NCI-H1930 (cell line): ENCODE results near the gene PACRG.

Experiments used
- DNase-seq, 2 experiments: peaks; one replicate each; lab custom pipeline; 2025; lab: John Stamatoyannopoulos, UW

The PACRG gene

DNA sequence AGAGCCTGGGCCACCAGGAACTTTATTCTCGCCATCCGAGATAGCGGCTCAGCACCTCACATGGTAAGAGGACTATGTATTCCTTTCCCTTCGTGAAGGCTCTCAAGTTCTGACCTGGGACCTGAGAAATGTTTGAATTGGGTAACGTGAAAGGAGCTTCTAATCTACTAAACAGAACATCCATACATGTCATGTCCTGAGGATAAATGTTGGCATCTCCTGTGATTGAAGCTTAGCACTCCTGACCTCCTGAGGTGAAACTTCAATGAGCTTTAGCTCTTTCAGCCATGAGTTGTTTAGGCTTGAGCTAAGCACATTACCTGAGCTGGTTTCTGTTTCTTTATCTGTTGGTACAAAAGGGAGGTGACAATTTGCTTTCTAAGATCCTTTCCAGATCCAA is 280.9 kb downstream of the PACRG start:
- DNase-seq: no peak

DNA sequence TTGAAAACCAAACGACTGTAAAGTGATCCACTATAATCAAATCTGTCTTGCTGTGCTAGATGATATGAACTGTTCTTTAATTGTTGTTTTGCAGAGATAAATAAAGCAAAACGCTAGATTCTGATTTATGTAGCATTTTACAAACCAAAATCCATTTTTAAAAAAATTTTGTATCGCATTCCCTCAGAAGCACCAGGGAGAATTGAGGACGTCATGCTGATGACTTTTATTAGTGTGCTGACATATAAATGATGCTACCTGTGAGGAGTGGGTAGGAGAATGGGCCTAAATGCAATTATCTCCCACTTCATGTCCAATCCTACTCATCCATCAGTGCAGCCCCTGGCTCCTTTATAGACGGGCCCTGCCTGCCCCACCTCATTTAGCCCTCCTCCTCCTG is 282.4 kb downstream of the PACRG start:
- no peak for DNase-seq

DNA sequence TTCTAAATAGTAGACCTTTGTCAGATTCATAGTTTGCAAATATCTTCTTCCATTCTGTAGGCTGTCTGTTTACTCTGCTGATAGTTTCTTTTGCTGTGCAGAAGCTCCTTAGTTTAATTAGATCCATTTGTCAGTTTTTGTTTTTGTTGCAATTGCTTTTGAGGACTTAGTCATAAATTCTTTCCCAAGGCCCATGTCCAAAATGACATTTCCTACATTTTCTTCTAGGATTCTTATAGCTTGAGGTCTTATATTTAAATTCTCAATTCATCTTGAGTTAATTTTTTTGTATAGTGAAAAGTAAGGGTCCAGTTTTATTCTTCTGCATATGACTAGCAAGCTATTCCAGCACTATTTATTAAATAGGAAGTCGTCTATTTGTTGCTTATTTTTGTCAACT is 287.0 kb downstream of the PACRG start:
- no peak for DNase-seq

DNA sequence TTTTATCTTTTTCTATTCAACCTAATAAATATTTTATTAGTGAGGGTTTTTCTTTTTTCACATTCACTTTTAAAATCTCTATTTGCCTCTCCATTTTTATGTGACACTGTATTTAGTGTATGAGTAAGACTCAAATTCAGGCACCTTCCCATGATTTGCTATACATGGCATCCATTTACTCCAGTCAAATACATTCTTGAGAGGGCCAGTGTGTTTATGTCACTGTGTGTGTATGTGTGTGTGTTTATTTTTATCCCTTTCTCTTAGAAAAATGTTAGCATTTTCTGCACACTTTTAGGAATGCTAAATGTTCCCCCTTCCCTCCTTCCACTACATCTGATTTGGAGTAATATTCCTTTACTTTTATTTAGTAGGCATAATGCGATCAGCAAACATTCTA is 290.0 kb downstream of the PACRG start:
- DNase-seq: no peak

DNA sequence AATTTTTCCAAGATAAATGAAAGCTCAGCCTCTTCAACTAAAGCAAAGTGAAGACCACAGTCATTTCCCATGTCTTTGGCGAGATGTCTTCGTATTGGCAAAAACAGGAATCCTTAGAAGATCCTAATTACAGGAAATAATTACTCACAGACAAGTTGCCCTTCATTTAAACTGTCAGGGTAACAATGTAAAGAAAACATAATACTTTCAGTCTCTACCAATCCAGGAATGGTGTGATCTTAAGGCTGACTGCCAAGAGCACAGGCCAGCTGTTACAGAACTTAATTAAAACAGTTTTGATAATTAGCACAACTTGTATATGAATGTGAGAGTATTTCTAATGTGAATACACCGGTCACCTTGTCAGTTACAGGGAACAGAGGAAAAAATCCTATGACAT is 292.2 kb downstream of the PACRG start:
- no peak for DNase-seq

DNA sequence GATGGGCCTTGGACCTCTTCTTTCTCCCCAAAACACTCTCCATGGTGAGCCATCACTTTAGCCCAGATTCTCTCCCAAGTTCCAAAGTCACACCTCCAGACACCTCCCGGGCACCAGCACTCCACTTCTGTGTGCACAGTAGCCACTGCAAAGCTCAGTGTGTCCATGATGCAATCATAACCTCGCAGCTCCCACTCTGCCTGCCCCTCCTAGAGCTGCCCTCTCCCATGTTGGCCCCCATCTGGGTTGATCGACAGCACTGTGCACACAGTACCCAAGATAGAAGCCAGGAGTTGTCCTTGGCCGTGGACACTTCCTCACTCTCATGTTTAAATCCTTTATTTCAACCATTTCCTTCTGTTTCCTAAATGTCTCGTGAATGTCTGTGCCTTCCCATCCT is 293.3 kb downstream of the PACRG start:
- no peak for DNase-seq

DNA sequence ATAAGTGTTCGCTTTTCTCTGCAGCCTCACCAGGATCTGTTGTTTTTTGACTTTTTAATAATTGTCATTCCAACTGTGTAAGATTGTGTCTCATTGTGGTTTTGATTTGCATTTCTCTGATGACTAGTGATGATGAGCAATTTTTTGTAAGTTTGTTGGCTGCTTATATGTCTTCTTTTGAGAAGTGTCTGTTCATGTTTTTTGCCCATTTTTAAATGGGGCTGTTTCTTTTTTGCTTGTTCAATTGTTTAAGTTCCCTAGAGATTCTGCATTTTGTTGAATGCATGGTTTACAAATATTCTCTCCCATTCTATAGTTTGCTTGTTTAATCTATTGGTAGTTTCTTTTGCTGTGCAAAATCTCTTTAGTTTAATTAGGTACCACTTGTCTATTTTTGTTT is 295.9 kb downstream of the PACRG start:
- no peak for DNase-seq

DNA sequence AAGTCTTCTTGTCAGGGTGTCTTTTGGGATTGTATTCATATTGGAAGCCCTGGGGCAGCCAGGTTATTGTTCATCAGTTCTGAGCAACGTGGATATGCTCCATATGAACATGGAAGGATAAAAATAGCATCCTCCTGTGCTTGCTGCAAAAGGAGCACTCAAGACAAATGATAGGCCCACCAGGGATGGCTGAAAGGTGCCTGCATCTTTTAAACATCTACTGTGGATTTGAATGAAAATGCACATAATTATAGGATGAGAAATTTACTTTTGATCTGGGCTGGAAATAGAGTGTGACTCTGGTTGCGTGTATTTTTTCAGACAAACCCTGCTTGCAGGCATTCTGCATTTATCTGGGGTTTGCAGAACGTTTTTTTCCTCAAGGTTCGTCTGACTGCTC is 299.1 kb downstream of the PACRG start:
- DNase-seq: no peak

DNA sequence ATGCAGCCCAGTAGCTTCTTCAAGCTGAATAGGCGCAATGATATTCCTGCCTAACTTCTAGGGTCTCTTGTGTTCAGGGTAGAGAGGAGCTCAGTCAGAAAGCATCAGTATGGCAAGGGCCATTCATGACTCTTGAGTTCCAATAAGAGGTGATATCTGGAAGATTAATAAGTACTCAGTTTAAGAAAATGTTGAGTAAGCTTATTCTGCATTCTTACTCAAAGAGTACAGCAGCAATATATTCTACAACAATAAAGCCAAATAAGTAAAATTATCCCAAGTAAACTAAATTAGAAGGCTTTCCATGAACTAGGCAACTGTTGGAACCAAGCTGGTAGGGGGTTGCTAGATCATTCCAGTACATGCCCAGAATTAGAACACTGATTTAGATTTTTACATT is 303.2 kb downstream of the PACRG start:
- no peak for DNase-seq

DNA sequence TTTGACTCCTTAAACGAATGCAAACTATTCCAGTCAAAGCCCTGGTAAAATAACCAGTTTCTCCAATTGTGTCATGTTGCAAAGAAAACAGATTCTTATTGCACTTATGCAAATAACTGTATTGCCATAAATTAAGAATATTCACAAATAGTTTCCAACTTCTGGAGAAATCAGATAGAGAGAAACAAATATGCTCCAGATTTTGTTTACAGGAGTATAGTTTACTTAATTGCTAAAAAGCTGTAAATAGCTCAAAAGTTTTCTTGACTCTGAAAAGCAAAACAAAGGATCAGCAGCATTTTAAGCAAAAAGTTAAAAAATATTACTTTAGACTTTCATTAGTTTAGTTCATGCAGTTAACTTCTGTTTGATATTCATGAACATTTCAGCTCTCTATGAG is 304.2 kb downstream of the PACRG start:
- DNase-seq: no peak

DNA sequence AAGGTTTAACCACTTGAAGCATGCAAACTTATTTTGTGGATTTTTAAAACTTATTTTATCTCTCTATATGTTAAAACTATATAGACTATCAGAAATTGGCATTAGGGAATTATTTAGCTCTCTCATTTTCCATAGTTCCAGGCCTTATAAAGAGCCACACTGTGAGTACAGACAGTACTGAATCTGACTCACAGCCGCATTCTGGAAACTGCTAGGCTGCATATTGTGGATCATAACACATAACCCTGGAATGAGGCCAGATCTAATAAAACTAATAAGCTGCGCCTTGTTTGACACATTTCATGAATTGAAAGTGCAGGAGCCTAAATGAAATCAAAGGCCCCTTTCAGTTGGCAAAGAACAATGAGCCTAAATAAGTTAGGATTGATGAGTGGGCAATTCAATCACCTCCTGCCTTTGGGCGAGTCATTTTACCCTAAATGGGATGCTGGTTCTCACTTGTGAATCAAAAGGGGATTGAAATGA is 308.4 kb downstream of the PACRG start:
- no peak for DNase-seq

DNA sequence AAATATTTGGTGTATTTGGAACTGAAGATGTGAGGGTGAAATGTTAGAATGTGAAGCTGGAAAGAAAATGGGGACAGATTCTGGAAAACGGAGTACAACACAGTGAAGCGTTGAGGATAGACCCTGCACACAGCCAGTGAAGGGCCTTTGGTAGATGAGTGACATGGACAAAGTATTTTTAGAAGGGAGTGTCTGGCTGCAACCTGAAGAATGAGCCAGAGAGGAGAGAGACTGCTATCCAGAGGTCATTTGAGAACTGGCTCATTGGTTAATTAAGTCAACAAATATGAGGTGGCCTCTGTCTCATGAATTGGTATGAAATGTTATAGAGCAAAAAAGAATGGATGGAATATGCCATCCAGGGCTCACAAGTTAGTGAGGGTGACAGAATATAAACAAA is 310.5 kb downstream of the PACRG start:
- DNase-seq: no peak

DNA sequence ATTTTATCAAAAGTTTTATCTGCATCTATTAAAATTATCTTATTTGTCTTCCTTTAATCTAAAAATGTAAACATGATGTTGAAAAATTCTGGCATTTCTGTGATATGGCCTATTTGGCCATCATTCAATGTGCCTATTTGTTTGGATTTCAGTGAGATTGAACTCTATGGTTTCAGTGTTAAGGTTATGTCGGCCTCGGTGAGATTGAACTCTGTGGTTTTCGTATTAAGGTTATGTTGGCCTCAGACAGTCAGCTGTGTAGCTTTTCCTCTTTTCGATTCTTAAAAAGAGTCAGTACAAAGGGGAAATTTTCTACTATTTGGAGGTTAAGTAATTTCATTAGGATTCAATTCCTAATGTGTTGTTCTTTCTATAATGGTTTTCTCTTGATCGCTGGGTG is 320.6 kb downstream of the PACRG start:
- DNase-seq: no peak

DNA sequence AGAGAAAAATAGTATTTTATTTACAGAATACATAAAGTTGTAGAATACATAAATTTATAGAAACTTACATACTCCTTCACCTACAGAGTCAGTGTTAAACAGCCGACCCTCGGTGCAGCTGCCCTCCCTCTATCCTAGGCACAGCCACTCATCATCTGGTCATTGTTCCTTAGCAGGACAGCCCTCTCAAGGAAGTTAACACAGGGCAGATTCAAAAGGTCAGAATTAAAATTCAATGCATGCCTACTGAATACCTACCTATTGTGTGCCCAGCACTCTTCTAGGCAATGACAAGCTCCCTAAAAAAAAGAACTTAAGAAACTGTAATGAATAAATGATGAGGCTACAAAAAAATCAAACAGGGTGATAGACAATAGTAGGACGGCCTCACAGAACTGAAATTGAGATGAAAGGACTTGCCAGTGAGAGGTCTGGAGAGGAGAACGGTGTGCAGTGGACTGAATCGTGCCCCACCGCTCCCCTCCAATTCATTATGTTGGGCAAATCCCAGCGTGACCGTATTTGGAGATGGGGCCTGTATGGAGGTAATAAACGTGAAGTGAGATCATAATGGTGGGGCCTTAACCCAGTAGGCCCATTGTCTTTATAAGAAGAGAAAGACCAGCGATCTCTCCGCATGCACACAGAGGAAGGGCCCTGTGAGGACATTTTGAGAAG is 326.0 kb downstream of the PACRG start:
- no peak for DNase-seq

DNA sequence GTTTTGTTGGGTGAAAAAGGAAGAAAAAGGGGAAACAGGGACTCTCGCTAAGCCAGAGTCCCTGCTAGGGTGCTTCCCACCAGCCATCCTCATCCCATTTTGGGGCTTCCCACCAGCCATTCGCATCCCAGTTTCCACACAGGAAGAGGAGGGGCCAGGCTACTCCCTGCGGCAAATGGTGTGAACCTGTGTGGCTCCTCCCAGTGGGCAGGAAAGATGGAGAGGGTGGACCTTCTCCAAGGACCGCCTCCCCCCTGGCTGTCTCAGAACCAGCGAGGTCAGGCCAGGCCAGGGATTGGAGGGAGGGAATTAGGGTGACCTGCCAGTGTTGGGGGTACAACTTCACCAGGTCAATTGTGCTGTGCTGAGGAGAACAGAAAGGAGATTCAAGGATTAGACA is 326.9 kb downstream of the PACRG start:
- no peak for DNase-seq

DNA sequence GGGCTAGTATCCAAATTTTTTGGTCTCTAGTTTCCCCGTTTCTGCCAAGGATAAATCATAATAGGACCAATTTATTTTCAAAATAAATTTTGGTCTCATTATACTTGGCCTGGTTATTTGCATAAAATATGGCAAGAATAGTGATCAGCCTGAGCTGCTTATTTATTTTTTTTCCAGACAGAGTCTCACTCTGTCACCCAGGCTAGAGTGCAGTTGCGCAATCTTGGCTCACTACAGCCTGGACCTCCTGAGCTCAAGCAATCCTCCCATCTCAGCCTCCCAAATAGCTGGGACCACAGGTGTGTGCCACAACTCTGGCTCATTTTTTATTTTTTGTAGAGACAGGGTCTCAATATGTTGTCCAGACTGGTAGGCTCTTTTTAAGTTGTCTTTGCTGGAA is 329.5 kb downstream of the PACRG start:
- DNase-seq: no peak

DNA sequence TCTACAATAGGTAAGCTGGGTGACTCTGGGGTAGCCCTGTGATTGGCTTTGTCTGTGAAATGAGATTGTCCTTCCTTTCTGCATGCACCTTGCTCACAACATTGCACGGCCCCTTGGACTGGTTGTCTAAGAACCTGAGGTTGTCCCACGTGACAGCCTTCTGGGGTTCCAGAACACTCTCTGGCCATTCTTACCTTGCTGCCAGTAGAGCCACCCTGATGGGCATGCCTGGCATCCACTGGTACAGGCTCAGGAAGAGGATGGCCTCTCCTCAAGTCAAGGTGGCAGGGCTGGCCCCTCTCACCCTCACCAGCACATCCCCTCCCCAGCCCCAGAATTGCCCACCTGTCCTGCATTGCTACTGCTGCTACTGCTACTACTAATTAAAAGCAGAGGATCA is 335.0 kb downstream of the PACRG start:
- no peak for DNase-seq

DNA sequence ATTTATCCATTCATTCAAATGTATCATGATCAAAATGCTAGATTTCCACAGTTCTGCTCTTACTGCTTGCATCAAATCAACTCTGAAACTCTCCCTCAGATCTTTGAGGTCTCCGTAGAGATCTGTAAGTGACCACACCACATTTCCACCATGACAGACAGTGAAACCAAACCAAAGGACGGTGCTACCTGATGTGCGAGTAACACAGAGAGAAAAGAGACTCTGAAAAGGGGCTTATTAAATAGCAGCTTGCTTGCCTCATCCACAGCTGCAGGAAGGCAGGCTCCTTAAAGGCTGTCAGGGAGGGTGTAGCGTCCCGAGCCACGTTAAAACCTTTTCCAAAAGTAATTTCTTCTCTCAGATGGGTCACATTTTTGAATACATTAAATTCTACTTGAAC is 335.8 kb downstream of the PACRG start:
- DNase-seq: no peak

DNA sequence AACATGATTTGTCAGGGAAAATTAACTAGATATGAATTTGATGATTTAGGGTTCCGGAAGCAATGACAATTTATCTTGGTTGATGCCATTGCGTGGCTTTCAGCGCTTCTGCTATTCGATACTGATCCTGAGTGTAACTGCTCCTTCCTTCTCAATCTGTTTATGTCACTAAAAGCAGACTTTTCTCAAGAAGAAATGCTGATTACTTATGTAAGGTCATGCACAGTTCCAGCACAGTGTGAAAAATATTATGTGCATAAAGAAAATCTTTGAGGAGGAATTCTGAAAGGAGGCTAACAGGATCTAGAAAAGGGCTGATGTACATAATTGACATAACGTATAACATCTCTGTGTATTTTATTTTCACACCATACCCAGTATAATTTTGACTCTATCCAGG is 336.6 kb downstream of the PACRG start:
- DNase-seq: no peak

DNA sequence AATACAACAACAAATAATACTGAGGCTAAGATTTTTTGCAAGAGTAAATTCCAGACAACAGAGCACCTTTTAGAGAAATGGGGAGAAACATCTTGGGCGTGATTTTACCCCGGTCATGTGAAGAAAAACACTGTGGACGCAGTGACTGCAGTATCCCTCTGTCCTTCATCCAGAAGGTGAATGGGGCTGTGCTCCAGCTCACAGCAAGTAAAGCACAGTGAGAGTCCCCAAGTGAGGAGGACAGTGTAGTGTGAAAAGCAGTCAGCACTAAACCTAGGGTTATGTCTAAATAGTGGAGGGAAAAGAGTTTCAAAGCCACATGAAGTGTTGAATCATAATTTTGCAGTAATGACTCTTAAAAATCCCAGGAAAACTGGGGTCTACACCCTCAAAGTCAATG is 338.4 kb downstream of the PACRG start:
- DNase-seq: no peak

DNA sequence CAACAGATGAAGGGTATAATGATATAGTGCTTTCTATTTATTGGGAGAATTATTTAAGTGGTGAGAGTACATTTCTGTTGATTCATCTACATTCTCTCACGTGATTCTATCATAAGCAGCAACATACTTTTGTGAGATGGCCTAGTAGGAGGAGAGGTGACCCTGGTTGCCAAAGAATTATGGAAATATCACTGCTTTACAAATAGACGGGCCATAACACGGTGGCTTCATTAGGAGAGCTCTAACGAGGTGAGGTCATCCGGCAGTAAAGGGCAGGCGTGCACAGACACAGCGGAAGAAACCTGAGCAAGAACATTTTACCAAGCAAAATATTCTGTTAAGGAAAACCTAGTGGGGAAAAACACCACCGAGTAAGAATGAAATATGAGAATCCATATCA is 349.4 kb downstream of the PACRG start:
- no peak for DNase-seq

DNA sequence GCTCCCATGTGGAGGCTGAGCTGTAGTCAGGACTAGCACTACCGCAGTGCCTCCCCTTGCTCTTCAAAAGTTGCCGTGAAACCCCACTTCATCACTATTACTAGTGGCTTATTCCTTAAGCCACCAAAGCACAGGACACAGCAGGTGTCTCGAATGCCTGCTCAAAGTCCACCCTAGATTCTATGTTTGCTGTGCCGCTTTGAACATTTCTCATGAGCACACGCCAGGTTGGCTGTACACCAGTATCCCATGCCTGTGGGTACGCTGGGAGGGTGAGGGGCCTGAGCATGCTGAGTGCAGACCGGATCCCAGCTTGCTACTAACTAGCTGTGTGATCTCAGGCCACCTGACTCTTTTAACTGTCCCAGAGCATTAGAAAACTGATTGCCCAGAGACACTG is 350.9 kb downstream of the PACRG start:
- DNase-seq: no peak

DNA sequence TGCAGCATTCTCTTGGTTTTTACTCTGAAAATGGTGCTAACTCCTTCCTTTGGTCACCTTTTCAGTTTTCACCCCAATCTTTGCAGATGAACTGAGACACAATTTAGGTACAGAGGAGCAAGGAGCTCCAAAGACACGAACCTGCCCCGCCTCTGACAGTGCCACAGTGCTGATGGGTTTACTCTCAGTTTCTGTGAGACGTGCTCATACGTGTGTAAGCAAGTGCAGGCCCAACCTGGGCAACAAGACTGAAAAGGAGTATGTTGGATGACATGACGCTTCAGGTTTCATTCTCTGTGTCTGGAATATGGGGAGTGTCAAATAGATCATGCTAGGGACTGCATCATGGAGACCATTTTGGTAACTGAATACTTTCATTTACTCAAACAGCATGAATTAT is 352.5 kb downstream of the PACRG start:
- no peak for DNase-seq

DNA sequence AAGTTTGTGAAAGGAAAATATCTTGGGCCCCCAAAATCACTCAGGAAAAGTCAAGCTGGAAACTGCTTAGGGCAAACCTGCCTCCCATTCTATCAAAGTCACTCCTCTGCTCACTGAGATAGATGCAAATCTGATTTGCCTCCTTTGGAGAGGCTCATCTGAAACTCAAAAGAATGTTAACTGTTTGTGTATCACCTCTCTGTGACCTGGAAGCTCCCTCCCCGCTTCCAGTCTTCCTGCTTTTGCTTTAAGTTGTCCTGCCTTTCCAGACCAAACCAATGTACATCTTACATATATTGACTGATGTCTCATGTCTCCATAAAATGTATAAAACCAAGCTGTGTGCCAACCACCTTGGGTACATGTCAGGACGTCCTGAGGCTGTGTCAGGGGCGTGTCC is 355.4 kb downstream of the PACRG start:
- no peak for DNase-seq

DNA sequence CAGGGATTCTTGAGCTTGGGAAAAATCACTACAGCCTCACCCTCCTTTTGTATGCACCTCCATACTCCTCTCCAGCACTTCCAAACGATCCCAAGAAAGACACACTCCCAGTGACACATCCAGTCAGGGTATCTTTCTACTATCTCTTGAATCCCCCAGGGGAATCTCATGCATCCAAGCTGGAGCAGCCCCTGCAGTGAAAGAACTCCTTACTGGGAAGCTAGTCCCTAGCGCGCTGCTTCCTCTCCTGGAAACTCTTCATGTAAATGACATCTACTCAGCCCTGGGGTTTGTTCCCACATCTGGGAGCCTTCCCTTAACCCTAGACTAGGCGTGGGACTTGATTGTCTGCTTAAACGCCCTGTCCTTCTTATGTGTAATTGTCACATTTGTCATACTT is 357.7 kb downstream of the PACRG start:
- DNase-seq: no peak
